NOMO-1 (cell line): Measurements from ENCODE around the gene CLIC1.

ENCODE experiments used
- DNase-seq, 2 experiments: peaks; one replicate each; lab custom pipeline; 2025; ENCODE audit not compliant: unreplicated experiment in 2 of 2; lab: John Stamatoyannopoulos, UW

CLIC1 gene

GRCh38 chr6:31769684-31770371 lies 33.5 kb upstream of the CLIC1 start:
- peak; percentile 53 to 89 for DNase-seq

DNA sequence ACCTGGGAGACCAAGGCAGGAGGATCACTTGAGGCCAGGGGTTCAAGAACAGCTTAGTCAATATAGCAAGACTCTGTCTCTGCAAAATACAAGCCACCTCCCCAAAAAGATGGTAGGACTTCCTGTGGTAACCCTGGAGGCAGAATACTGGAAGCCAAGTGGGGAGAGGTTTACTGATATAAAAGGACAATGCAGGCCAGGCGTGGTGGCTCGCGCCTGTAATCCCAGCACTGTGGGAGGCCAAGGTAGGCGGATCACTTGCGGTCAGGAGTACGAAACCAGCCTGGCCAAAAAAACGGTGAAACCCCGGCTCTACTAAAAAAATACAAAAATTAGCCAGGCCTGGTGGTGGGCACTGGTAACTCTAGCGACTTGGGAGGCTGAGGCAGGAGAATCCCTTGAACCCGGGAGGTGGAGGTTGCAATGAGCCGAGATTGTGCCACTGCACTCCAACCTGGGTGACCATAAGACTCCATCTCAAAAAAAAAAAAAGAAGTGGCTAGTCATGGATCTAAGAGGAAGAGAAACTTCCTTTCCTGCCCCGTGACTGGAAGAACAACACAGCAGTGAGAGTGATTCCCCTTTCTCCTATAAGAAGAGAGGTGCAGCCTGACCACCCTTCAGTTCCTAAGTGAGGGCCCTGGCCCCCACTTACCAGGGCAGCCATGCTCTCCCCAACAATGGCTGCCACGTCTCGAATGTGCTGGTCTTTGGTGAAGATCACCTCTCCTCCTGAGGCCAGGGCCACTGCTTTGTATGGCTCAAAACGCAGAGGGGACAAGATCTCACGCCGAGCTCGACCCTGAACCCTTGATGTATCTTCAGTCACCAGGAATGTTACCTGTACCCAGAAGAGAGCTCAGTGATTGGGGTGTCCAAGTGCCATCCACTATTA lies 32.3 kb upstream of the CLIC1 start:
- DNase-seq: peak in 1 of 2 experiments; percentile 49

GRCh38 chr6:31767096-31767645 lies 30.8 kb upstream of the CLIC1 start:
- no peak for DNase-seq

GRCh38 chr6:31765910-31766794 lies 29.8 kb upstream of the CLIC1 start:
- no peak for DNase-seq

GRCh38 chr6:31765559-31765909 lies 29.2 kb upstream of the CLIC1 start:
- no peak for DNase-seq

DNA sequence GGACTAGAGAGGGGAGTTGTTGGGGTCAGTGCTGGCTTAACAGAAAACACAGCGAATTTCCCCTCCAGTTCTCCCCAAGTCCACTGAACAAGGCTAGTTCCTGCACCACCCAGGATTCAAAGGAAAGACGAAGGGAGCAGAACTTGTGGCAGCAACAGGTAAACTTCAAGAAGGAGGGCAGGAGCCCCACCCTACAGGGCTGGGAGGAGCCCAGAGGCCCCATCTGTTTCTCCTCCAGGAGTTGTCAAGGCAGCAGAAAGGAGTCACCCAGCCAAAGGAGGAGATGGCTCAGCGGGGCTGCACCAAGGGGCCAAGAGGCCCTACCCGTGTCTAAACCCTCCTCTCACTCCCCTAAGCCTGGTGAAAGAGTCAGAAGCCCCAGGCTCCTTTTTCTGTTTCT lies 27.9 kb upstream of the CLIC1 start:
- no peak for DNase-seq

- no peak for DNase-seq
These were observed 27.2 kb upstream of the CLIC1 start for GRCh38 chr6:31763619-31763940.

DNA sequence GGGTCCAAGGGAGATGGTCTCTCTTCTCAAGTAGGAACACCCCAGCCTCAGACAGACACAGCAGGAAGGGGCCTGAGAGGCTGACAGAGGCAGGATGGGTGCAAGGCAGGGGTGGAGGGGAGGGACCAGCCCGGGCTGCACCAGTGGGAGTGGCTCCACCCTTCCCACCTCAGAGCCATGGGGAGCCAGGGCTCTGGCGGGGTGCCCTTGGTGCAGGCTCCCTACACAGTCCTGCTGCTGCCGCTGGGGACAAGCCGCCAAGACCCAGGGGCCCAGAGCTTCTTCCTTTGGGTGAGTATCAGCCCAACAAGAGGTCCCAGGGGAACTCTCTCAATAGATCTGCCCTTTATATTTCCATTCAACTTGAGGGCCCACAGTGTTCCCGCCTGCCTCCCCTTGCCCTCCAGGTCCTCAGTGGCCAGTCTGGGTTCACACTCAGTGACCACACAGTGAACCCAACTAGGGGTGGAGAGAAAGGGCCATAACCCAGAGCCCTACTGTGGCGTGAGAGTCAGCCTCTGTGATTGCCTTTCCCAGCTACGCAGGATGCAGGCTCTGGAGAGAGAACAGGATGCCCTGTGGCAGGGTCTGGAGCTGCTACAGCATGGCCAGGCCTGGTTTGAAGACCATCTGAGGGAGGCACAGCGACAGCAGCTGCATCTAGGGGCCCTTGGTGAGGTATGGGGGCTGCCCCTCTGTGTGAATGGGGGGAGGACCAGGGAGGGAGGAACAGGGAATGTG lies 26.7 kb upstream of the CLIC1 start:
- DNase-seq: no peak

DNA sequence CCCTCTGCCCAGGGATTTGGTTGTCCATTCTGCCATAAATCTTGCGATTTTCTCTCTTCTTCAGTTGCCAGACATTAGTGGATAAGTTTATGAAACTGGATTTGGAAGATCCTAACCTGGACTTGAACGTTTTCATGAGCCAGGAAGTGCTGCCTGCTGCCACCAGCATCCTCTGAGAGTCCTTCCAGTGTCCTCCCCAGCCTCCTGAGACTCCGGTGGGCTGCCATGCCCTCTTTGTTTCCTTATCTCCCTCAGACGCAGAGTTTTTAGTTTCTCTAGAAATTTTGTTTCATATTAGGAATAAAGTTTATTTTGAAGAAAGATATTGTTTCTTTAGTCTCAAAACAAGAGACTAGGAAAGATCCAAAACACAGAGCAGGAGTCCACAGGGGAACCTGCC lies 26.0 kb upstream of the CLIC1 start, which contains the start of gene SAPCD1:
Gene SAPCD1 (plus strand): TSS at position 301 of the 400 bp plus-strand sequence. CDS start 399 bp downstream, outside the sequence.
- DNase-seq: no peak

DNA sequence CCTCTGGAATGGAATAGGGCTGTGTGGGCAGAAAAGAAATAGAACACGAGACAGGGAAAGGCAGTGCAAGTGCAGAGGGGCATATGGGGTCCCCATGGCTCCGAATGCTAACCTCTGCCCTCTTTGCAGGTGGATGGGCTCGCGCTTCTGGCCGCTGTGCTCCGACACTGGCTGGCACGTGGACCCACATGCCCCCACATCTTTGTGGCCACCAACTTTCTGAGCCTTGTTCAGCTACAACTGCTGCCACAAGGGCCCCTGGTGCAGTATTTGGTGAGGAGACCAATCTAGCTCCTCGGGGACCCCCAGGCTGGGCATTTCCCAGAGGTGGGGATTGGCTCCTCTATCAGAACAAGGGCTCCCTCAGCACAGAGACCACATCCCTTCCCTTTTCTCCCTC lies 25.0 kb upstream of the CLIC1 start:
- no peak for DNase-seq

- no peak for DNase-seq
These were observed 24.5 kb upstream of the CLIC1 start for GRCh38 chr6:31760790-31761189.

- DNase-seq: no peak
These were observed 22.0 kb upstream of the CLIC1 start for GRCh38 chr6:31758281-31758680.

GRCh38 chr6:31752739-31753319 lies 16.5 kb upstream of the CLIC1 start:
- DNase-seq: no peak

DNA sequence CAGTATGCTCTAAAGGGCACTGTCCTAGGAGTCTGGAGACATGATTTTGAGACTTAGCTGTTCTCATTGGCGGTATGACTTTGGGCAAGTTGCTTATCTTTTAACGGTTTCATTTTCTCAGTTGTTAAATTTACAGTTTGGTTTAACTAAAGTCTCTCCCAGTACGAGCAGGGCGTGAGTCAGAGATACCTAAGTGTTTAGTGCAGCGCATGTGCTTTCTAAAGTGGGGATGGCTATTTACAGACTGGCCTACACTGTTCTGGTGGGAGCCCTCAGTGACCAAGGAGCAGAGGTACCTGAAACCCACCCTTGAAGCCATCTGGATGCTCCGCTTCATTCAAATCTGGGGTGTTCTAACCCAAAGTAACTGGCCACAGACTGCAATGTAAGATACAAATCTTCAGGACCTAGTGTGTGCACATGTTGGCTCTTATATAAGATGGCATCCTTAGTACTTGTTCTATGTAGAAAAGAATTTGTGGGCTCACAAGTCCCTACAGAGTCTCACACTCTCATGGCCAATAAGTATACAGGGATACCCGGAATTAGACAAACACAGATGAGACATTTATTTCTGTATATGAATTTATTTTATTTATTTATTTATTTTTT lies 14.2 kb upstream of the CLIC1 start:
- no peak for DNase-seq

GRCh38 chr6:31749301-31750036 lies 13.1 kb upstream of the CLIC1 start:
- no peak for DNase-seq

DNA sequence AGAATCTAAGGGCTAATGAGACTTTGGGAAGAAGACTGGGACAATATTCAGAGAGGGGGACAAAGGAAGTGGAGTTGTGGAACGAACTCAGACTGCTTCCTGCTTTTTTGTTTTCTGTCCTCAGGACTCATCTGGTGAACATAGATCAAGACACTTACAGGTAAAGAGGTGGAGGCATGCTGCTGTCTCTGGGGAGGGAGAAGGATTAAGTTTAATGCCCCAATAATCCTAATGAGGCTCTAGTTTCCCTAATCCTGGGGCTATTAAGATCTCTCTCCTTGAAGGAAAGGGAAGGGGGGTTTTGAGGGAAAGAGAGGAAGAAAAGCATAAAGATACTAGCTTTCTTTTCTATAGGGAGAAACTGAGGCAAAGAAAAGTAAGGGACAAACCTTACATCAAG lies 8.1 kb upstream of the CLIC1 start:
- no peak for DNase-seq

DNA sequence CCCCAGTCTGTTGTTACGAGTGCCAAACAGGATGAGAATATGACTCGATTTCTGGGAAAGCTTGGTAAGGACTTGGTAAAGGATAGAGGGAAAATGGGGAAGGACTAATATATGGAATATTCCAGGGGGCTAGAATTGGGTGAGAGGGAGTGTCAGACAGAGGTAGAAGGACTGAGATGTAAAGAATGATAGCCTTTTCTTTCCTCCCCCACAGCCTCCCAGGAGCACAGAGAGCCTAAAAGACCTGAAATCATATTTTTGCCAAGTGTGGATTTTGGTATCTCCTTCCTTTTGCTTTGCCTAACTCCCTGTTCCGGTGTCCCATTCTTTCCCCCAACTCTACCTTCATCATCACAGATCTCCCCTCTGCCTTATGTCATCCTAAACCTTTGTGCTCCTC lies 6.6 kb upstream of the CLIC1 start:
- no peak for DNase-seq

DNA sequence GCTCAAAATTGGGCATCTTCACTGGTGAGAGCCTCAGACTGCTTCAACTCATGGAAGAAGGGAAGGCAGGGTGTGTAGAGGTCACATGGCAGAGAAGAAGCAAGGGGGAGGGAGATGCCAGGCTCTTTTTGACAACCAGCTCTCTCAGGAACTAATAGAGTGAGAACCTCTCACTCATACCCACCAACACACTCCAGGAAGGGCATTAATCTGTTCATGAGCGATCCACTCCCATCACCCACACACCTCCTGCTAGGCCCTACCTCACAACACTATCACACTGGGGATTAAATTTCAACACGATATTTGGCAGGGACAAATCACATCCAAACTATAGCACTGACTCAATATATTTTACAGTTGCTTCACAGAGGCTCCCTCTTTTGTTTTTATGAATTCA lies 5.5 kb upstream of the CLIC1 start:
- DNase-seq: no peak
